Subcutaneous adipose tissue (tissue), 4 donors: ENCODE results near the gene HYAL1. TPM values are rescaled to one million over a fixed set of nuclear protein-coding genes. Genes with fewer than 3 reads are reported as not detected.

Experiments
- total RNA-seq, 4 donors: library from RNA; depleted of rRNA; stranded (reverse); fragments of >200 nt; gene quantifications; one replicate each; pipeline ENCODE4 v1.1.0, GENCODE V29; 2016
- TF ChIP-seq, protein P1 (sequence below): fragments of 450-650 bp; IDR thresholded peaks from one replicate; pipeline ENCODE4 v1.5.1; 2016; ENCODE audit warnings: low read depth, mild to moderate bottlenecking, control low read depth, antibody characterized with exemption, moderate library complexity

The HYAL1 gene
- total RNA-seq, 4 donors from 2014 or later, result 3.1 to 13.8 (median 4.7) TPM

DNA sequence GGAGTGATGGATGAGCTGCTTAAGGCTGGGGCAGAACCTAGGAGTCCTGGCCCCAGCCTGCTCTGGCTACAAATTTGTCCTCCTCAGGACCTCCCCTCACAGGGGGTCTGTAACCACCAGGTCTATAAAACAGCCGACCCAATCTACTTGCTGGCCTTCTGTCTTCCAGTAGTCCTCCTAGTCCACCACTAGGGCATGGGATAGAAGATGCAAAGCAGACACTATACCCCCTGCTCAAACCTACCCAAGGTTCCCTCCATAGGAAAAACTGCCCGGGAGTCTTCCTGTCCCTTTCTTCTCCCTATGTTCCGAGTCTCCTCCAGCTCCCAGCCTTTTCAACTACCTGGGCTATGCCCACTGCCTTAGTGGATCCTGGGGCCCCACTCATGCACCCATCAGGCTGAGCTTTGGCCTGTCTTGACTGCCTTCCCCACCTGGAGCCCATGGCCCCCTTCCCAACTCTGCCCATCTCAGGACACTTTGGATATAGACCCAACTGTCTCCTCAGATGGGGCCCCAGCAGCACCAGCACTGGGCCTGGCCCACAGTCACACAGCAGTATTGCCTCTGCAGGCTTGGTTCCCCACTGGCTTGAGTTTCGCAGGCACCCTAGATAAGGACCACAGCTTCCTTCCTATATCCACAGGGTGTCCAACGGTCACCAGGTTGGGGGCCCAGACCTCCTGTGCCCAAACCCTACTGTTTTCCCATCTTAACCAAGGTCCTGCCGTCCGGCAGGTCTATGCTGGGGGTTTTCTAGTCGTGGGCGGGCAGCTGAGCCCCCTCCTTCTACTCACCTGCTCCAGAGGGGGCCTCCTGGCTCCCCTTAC, 5.3 kb downstream of the HYAL1 start:
- TF ChIP-seq, protein P1, sequence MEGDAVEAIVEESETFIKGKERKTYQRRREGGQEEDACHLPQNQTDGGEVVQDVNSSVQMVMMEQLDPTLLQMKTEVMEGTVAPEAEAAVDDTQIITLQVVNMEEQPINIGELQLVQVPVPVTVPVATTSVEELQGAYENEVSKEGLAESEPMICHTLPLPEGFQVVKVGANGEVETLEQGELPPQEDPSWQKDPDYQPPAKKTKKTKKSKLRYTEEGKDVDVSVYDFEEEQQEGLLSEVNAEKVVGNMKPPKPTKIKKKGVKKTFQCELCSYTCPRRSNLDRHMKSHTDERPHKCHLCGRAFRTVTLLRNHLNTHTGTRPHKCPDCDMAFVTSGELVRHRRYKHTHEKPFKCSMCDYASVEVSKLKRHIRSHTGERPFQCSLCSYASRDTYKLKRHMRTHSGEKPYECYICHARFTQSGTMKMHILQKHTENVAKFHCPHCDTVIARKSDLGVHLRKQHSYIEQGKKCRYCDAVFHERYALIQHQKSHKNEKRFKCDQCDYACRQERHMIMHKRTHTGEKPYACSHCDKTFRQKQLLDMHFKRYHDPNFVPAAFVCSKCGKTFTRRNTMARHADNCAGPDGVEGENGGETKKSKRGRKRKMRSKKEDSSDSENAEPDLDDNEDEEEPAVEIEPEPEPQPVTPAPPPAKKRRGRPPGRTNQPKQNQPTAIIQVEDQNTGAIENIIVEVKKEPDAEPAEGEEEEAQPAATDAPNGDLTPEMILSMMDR, result no peak

- TF ChIP-seq, protein P1, result no peak
These were observed 6.0 kb downstream of the HYAL1 start for GRCh38 chr3:50297384-50297775.

- TF ChIP-seq, protein P1, result no peak
These were observed 6.5 kb downstream of the HYAL1 start for GRCh38 chr3:50296721-50297383.

DNA sequence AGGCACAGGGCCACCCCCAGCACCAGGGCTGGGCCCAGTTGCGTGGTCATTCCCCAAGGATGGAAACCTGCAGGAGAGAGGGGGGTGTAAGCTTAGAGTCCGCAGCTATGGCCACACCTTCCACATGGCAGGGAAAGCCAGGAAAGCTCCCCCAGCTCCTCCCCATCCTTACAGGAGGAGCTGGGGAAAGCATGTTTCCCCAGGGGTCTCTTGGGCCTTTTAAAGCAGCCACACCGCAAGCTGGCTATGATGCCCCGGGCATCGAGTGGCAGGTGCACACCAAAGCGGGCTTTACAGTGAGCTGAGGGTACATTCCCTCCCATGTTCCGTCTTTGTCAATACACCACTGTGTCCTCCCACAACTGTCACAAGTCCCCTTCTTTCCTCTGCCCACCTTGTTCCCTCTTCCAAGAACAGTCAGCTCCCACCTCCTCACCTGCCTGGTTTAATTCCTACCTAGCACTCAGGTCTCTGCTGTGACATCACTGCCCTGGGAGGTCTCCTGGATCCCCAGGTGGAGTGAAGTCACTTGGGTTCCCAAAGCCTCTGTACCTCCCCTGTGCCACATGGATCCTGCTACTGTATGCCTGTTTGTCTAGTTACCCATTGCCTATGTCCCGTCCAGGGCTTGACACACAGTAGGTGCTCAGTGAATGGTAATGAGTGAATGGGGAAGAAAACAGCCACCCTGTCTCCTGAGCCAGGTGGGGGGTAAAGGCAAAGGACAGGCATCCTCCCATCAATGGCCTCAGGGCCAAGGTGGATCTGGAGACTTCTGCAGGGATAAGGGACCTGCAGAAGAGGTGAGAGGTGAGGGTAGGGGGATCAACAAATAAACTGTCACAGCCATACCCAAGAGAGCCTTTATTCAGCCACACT, 7.6 kb downstream of the HYAL1 start:
- TF ChIP-seq, protein P1, result no peak

GRCh38 chr3:50294492-50295403, 8.6 kb downstream of the HYAL1 start:
- TF ChIP-seq, protein P1, result no peak

DNA sequence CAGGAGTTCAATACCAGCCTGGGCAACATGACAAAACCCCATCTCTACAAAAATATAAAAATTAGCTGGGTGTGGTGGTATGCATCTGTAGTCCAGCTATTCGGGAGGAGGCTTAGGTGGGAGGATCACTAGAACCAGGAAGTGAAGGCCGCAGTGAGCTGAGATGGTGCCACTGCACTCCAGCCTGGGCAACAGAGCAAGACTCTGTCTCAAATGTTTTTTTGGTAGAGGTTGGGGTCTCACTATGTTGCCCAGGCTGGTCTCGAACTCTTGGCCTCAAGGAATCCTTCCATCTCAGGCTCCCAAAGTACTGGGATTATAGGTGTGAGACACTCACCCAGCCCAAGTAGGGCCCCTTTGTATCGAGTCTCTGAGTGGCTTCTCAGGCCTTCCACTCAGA, 9.3 kb downstream of the HYAL1 start:
- TF ChIP-seq, protein P1, result no peak
